ENCODE data around the gene FURIN. TPM values are rescaled to one million over a fixed set of nuclear protein-coding genes. Genes with fewer than 3 reads are reported as not detected.

The FURIN gene
- polyA plus RNA-seq, 1 experiment = 30.9 TPM

- CTCF ChIA-PET = no interaction called here
- POLR2A ChIA-PET = no interaction called here
- no peaks in the 10 kb centered on the region for H3K36me3 ChIP-seq (ENCODE audit: control insufficient read depth, insufficient read depth, low read length)
- no peaks in the 10 kb centered on the region for H3K27me3 ChIP-seq (ENCODE audit: control insufficient read depth, insufficient read depth, low read length)
- no peak overlapping the region for H3K4me3 ChIP-seq (ENCODE audit: low read depth, low read length)
- no peak for TF ChIP-seq CTCF (IDR thresholded peaks at IDR 0.05; ENCODE audit: insufficient read depth, low read depth, low read length)
- no peak for DNase-seq (ENCODE audit: low read depth)
These were observed 38.4 kb upstream of the FURIN start for GRCh38 chr15:90829942-90830440.

GRCh38 chr15:90834626-90835025 lies 33.8 kb upstream of the FURIN start:
- H3K27me3 ChIP-seq (ENCODE audit: control insufficient read depth, insufficient read depth, low read length) = no peaks in the 10 kb centered on the region
- ChIA-PET CTCF (interaction anchor here (0.5 to 1.0 kb wide), 2 partner anchors 133 to 187 kb away, joined by 3 to 4 read pairs; no protein-coding TSS in a partner anchor), POLR2A (no interaction called here)
- no peak overlapping the region for H3K4me3 ChIP-seq (ENCODE audit: low read depth, low read length)
- TF ChIP-seq CTCF (IDR thresholded peaks at IDR 0.05; ENCODE audit: insufficient read depth, low read depth, low read length) = no peak
- H3K36me3 ChIP-seq (ENCODE audit: control insufficient read depth, insufficient read depth, low read length) = no peaks in the 10 kb centered on the region
- no peak for DNase-seq (ENCODE audit: low read depth)

- POLR2A ChIA-PET = no interaction called here
- TF ChIP-seq CTCF (IDR thresholded peaks at IDR 0.05; ENCODE audit: insufficient read depth, low read depth, low read length) = no peak
These were observed 32.0 kb upstream of the FURIN start for GRCh38 chr15:90836296-90836871.

GRCh38 chr15:90837094-90837493 lies 31.3 kb upstream of the FURIN start:
- no peak overlapping the region for H3K4me3 ChIP-seq (ENCODE audit: low read depth, low read length)
- CTCF ChIA-PET = interaction anchor here (0.7 kb wide), 1 partner anchor 49 kb away, joined by 3 read pairs; no protein-coding TSS in a partner anchor
- H3K36me3 ChIP-seq (ENCODE audit: control insufficient read depth, insufficient read depth, low read length) = no peaks in the 10 kb centered on the region
- DNase-seq (ENCODE audit: low read depth) = no peak
- no peak for TF ChIP-seq CTCF (IDR thresholded peaks at IDR 0.05; ENCODE audit: insufficient read depth, low read depth, low read length)
- POLR2A ChIA-PET = no interaction called here
- H3K27me3 ChIP-seq (ENCODE audit: control insufficient read depth, insufficient read depth, low read length) = no peaks in the 10 kb centered on the region

More at GRCh38 chr15:90836296-90836871, 32.0 kb upstream of the FURIN start:
- no peak for DNase-seq (ENCODE audit: low read depth)
- Histone ChIP-seq H3K4me3 (ENCODE audit: low read depth, low read length) (no peak overlapping the region), H3K27me3 (ENCODE audit: control insufficient read depth, insufficient read depth, low read length) (no peaks in the 10 kb centered on the region), H3K36me3 (ENCODE audit: control insufficient read depth, insufficient read depth, low read length) (no peaks in the 10 kb centered on the region)
- CTCF ChIA-PET = no interaction called here

GRCh38 chr15:90838139-90838538 lies 30.2 kb upstream of the FURIN start:
- CTCF ChIA-PET = no interaction called here
- no peak for TF ChIP-seq CTCF (IDR thresholded peaks at IDR 0.05; ENCODE audit: insufficient read depth, low read depth, low read length)
- no peak for DNase-seq (ENCODE audit: low read depth)

More at GRCh38 chr15:90838139-90838538, 30.2 kb upstream of the FURIN start:
- POLR2A ChIA-PET = no interaction called here
- Histone ChIP-seq H3K36me3 (ENCODE audit: control insufficient read depth, insufficient read depth, low read length) (no peaks in the 10 kb centered on the region), H3K4me3 (ENCODE audit: low read depth, low read length) (no peak overlapping the region), H3K27me3 (ENCODE audit: control insufficient read depth, insufficient read depth, low read length) (no peaks in the 10 kb centered on the region)

All from BJ (cell line).